ENCODE measurements around the gene MRPL53.

Gene MRPL53

GRCh38 chr2:74472086-74472944 is at the start of gene MRPL53:
TSS of gene MRPL53 (minus strand) at chr2:74472680. CDS start at chr2:74472660, 20 bp downstream.
- peak; percentile 79 for DNase-seq

GRCh38 chr2:74516650-74517049 is 44.2 kb upstream of the MRPL53 start:
- no peak for DNase-seq

- DNase-seq: peak; percentile 24
Measured at GRCh38 chr2:74515981-74516633, 43.6 kb upstream of the MRPL53 start.

- no peak for DNase-seq
Measured at GRCh38 chr2:74515271-74515980, 42.9 kb upstream of the MRPL53 start.

GRCh38 chr2:74514368-74515270 is 42.1 kb upstream of the MRPL53 start, which contains the start of gene TLX2:
TSS of gene TLX2 (plus strand) at chr2:74514450. CDS start at chr2:74514807, 357 bp downstream.
- DNase-seq: no peak

GRCh38 chr2:74513605-74514367 is 41.3 kb upstream of the MRPL53 start:
- DNase-seq: no peak

- DNase-seq: no peak
Measured at GRCh38 chr2:74512744-74513604, 40.5 kb upstream of the MRPL53 start.

GRCh38 chr2:74511104-74511989 is 38.9 kb upstream of the MRPL53 start:
- no peak for DNase-seq

GRCh38 chr2:74510272-74510671 is 37.8 kb upstream of the MRPL53 start:
- DNase-seq: no peak

- DNase-seq: peak; percentile 34
Measured at GRCh38 chr2:74507926-74508520, 35.5 kb upstream of the MRPL53 start.

GRCh38 chr2:74507145-74507925 is 34.9 kb upstream of the MRPL53 start, which contains the start of gene PCGF1:
TSS of gene PCGF1 (minus strand) at chr2:74507695. CDS start at chr2:74507668, 27 bp downstream.
- peak; percentile 96 for DNase-seq

- no peak for DNase-seq
Measured at GRCh38 chr2:74505448-74506246, 33.2 kb upstream of the MRPL53 start.

GRCh38 chr2:74504591-74504990 is 32.1 kb upstream of the MRPL53 start:
- DNase-seq: no peak

GRCh38 chr2:74503506-74504475 is 31.3 kb upstream of the MRPL53 start:
- DNase-seq: no peak

- DNase-seq: peak; percentile 49
Measured at GRCh38 chr2:74502720-74503505, 30.4 kb upstream of the MRPL53 start.
